Tibial nerve (tissue), 4 donors: Measurements from ENCODE around the gene STK38L. TPM values are rescaled to one million over a fixed set of nuclear protein-coding genes. Genes with fewer than 3 reads are reported as not detected.
A peak's percentile ranks its signal among the peaks of the same experiment; 100 is the strongest.

Source experiments
- DNase-seq, 2 donors: peaks; one replicate each; pipeline ENCODE4 v3.0.0-alpha.2; 2019; ENCODE audit warnings: low spot score in 2 of 2
- H3K27ac ChIP-seq, 4 donors: fragments of 200-600 bp; sonication (generic) in 3 of 4; one replicate each; pipeline ENCODE4 v1.5.1; 2017 to 2019; ENCODE audit warnings: mild to moderate bottlenecking in 1 of 4
- H3K27me3 ChIP-seq, 2 donors: fragments of 200-600 bp; sonication (generic) in 1 of 2; one replicate each; pipeline versions ENCODE4 v1.5.1 to v1.6.0; 2017 to 2019
- H3K36me3 ChIP-seq, 3 donors: fragments of 200-600 bp; sonication (generic); one replicate each; pipeline ENCODE4 v1.5.1; 2018 to 2019
- H3K4me1 ChIP-seq, 4 donors: fragments of 200-600 bp; sonication (generic) in 3 of 4; one replicate each; pipeline ENCODE4 v1.5.1; 2017 to 2019
- H3K4me3 ChIP-seq, 4 donors: fragments of 200-600 bp; sonication (generic) in 3 of 4; one replicate each; pipeline ENCODE4 v1.5.1; 2017 to 2019; ENCODE audit warnings: mild to moderate bottlenecking in 1 of 4, moderate library complexity in 1 of 4
- H3K9me3 ChIP-seq, 4 donors: fragments of 200-600 bp; sonication (generic) in 3 of 4; one replicate each; pipeline ENCODE4 v1.5.1; 2017 to 2019
- CTCF ChIP-seq, 5 experiments: fragments of 200-600 bp in 3 of 5; fragments of 450-650 bp in 2 of 5; sonication (generic) in 3 of 5; IDR thresholded peaks; one replicate each; pipeline ENCODE4 v1.5.1; 2016 to 2019; ENCODE audit warnings: antibody characterized with exemption in 5 of 5, mild to moderate bottlenecking in 3 of 5, moderate library complexity in 2 of 5
- EP300 ChIP-seq, 2 donors: sonication (generic); formaldehyde crosslinking; IDR thresholded peaks; one replicate each; pipeline ENCODE4 v1.6.1; 2017; ENCODE audit warnings: antibody characterized with exemption in 2 of 2, mild to moderate bottlenecking in 1 of 2
- POLR2A ChIP-seq, 2 donors: fragments of 450-650 bp; IDR thresholded peaks; one replicate each; pipeline ENCODE4 v1.6.1; 2017; ENCODE audit warnings: antibody characterized with exemption in 2 of 2, mild to moderate bottlenecking in 2 of 2, moderate library complexity in 2 of 2
- WGBS, 2 donors: methylation state at CpG; one replicate each; pipeline ENCODE4 v1.1.5; 2018; 5-methylcytosine and 5-hydroxymethylcytosine counted together
- total RNA-seq, 4 donors: library from RNA; depleted of rRNA; stranded (reverse); fragments of >200 nt; gene quantifications; one replicate each; pipeline ENCODE4 v1.1.0, GENCODE V29; 2016

STK38L gene
- total RNA-seq, 4 donors from 2014 or later, result 30.6 to 51.6 (median 40.8) TPM

GRCh38 chr12:27284021-27284420, 39.9 kb downstream of the STK38L start:
- 92 to 93% methylated on average over 3 of the region's 3 CpGs for WGBS, 2 donors
- TF ChIP-seq POLR2A (IDR thresholded peaks at IDR 0.05) (no peak), CTCF (IDR thresholded peaks at IDR 0.05) (no peak), EP300 (IDR thresholded peaks at IDR 0.05) (no peak)

GRCh38 chr12:27284751-27285150, 40.7 kb downstream of the STK38L start:
- no peak for DNase-seq
- H3K4me3 ChIP-seq, result no peak overlapping the region
- H3K36me3 ChIP-seq, result no peaks in the 10 kb centered on the region
- H3K4me1 ChIP-seq, result peaks cover 0 to 31% (median 5%) of the 10 kb centered on the region in 4 donors
- peak; percentile 13 to 43 for TF ChIP-seq EP300 (IDR thresholded peaks at IDR 0.05)
- TF ChIP-seq POLR2A (IDR thresholded peaks at IDR 0.05), result no peak
- no peaks in the 10 kb centered on the region for H3K27me3 ChIP-seq
- no peaks in the 10 kb centered on the region for H3K9me3 ChIP-seq
- WGBS, 2 donors, result 63 to 69% methylated on average over 2 of the region's 2 CpGs
- peak overlapping the region in 2 of 4 donors; percentile 36 to 64 for H3K27ac ChIP-seq

More at GRCh38 chr12:27284021-27284420, 39.9 kb downstream of the STK38L start:
- H3K9me3 ChIP-seq, result no peaks in the 10 kb centered on the region
- H3K4me1 ChIP-seq, result peaks cover 0 to 34% (median 7%) of the 10 kb centered on the region in 4 donors
- no peaks in the 10 kb centered on the region for H3K36me3 ChIP-seq
- no peak overlapping the region for H3K4me3 ChIP-seq
- DNase-seq, result no peak
- no peaks in the 10 kb centered on the region for H3K27me3 ChIP-seq
- peak overlapping the region in 2 of 4 donors; percentile 36 to 64 for H3K27ac ChIP-seq

- 83 to 90% methylated on average over 1 of the region's 1 CpG for WGBS, 2 donors
- Histone ChIP-seq H3K36me3 (no peaks in the 10 kb centered on the region), H3K27me3 (no peaks in the 10 kb centered on the region), H3K4me3 (no peak overlapping the region), H3K4me1 (peaks cover 0 to 25% (median 3%) of the 10 kb centered on the region in 4 donors), H3K27ac (peak overlapping the region in 2 of 4 donors; percentile 53 to 64), H3K9me3 (no peaks in the 10 kb centered on the region)
- no peak for TF ChIP-seq EP300 (IDR thresholded peaks at IDR 0.05)
- no peak for TF ChIP-seq CTCF (IDR thresholded peaks at IDR 0.05)
- no peak for TF ChIP-seq POLR2A (IDR thresholded peaks at IDR 0.05)
- no peak for DNase-seq
Observed at GRCh38 chr12:27285403-27285802, 41.3 kb downstream of the STK38L start.

- Histone ChIP-seq H3K27ac (no peak overlapping the region), H3K4me1 (peaks cover 0 to 42% (median 7%) of the 10 kb centered on the region in 4 donors), H3K9me3 (no peaks in the 10 kb centered on the region), H3K4me3 (no peak overlapping the region), H3K36me3 (no peaks in the 10 kb centered on the region), H3K27me3 (no peaks in the 10 kb centered on the region)
- 82 to 89% methylated on average over 3 of the region's 3 CpGs for WGBS, 2 donors
- TF ChIP-seq POLR2A (IDR thresholded peaks at IDR 0.05), result no peak
- no peak for TF ChIP-seq CTCF (IDR thresholded peaks at IDR 0.05)
- no peak for TF ChIP-seq EP300 (IDR thresholded peaks at IDR 0.05)
- DNase-seq, result no peak
Observed at GRCh38 chr12:27289414-27289813, 45.3 kb downstream of the STK38L start.

GRCh38 chr12:27290501-27291168, 46.5 kb downstream of the STK38L start:
- TF ChIP-seq POLR2A (IDR thresholded peaks at IDR 0.05) (no peak), CTCF (IDR thresholded peaks at IDR 0.05) (no peak), EP300 (IDR thresholded peaks at IDR 0.05) (no peak)
- H3K27ac ChIP-seq, result peak overlapping the region in 1 of 4 donors; percentile 10
- DNase-seq, result no peak
- no peaks in the 10 kb centered on the region for H3K36me3 ChIP-seq
- no peaks in the 10 kb centered on the region for H3K27me3 ChIP-seq
- H3K4me1 ChIP-seq, result peaks cover 0 to 37% (median 8%) of the 10 kb centered on the region in 4 donors
- no peaks in the 10 kb centered on the region for H3K9me3 ChIP-seq
- no peak overlapping the region for H3K4me3 ChIP-seq
- WGBS, 2 donors, result 66 to 72% methylated on average over 4 of the region's 4 CpGs
